Sigmoid colon (tissue), 7 donors: ENCODE data around the gene OAS3. TPM values are rescaled to one million over a fixed set of nuclear protein-coding genes. Genes with fewer than 3 reads are reported as not detected.

Experiments used
- DNase-seq: peaks from one replicate; pipeline ENCODE4 v3.0.0-alpha.2; 2019
- H3K27ac ChIP-seq, 4 donors: fragments of 200-600 bp; sonication (generic); one replicate each; pipeline ENCODE4 v1.5.1; 2016 to 2019; ENCODE audit warnings: mild to moderate bottlenecking in 1 of 4
- H3K27me3 ChIP-seq, 3 donors: fragments of 200-600 bp; sonication (generic); one replicate each; pipeline ENCODE4 v1.5.1; 2019; ENCODE audit warnings: mild to moderate bottlenecking in 1 of 3
- H3K36me3 ChIP-seq, 4 donors: fragments of 200-600 bp; sonication (generic); one replicate each; pipeline ENCODE4 v1.5.1; 2016 to 2019
- H3K4me1 ChIP-seq, 4 donors: fragments of 200-600 bp; sonication (generic); one replicate each; pipeline ENCODE4 v1.5.1; 2017 to 2019
- H3K4me3 ChIP-seq, 4 donors: fragments of 200-600 bp; sonication (generic); one replicate each; pipeline ENCODE4 v1.5.1; 2017 to 2019; ENCODE audit warnings: mild to moderate bottlenecking in 2 of 4, moderate library complexity in 1 of 4
- H3K9me3 ChIP-seq, 4 donors: fragments of 200-600 bp in 3 of 4; sonication (generic) in 3 of 4; one replicate each; pipeline versions ENCODE4 v1.5.1 to v1.6.1; 2013 to 2019
- CTCF ChIP-seq, 4 experiments: fragments of 450-650 bp in 3 of 4; fragments of 200-600 bp in 1 of 4; IDR thresholded peaks; one replicate each; pipeline ENCODE4 v1.5.1; 2016 to 2019; ENCODE audit warnings: antibody characterized with exemption in 4 of 4, mild to moderate bottlenecking in 3 of 4, moderate library complexity in 2 of 4
- EP300 ChIP-seq, 4 donors: sonication (generic); formaldehyde crosslinking; IDR thresholded peaks; one replicate each; pipeline ENCODE4 v1.6.1; 2017; ENCODE audit warnings: antibody characterized with exemption in 4 of 4
- POLR2A ChIP-seq, 2 donors: fragments of 450-650 bp; IDR thresholded peaks; one replicate each; pipeline ENCODE4 v1.6.1; 2016; ENCODE audit warnings: antibody characterized with exemption in 2 of 2, mild to moderate bottlenecking in 2 of 2, moderate library complexity in 2 of 2
- POLR2AphosphoS5 ChIP-seq, 4 donors: sonication (generic); formaldehyde crosslinking; IDR thresholded peaks; one replicate each; pipeline ENCODE4 v1.6.1; 2017; ENCODE audit warnings: antibody characterized with exemption in 4 of 4
- WGBS, 2 donors: extraction: QIAGEN DNeasy Blood & Tissue Kit; methylation state at CpG; one replicate each; pipeline ENCODE4 v1.1.7; 2013; 5-methylcytosine and 5-hydroxymethylcytosine counted together
- intact Hi-C: fragments of 100-400 bp; cut with DNase I; formaldehyde crosslinking; loops from one replicate; pipeline ENCODE4 v1.15.1; 2023
- polyA plus RNA-seq, 3 donors: library from polyadenylated mRNA; stranded (reverse); fragments of 200-250 nt; gene quantifications; one replicate each; pipeline ENCODE4 v1.2.3, GENCODE V29; 2013
- total RNA-seq, 4 donors: library from RNA; depleted of rRNA; stranded (reverse); fragments of >200 nt; gene quantifications; one replicate each; pipeline ENCODE4 v1.1.0, GENCODE V29; 2016
- donor health status: healthy with polysubstance abuse.
- donor health status: Bipolar disorder and iron deficiency.
- donor health status: healthy.

OAS3 gene
- total and polyA plus RNA-seq, 7 donors: 1.8 to 37.0 (median 6.1) TPM

GRCh38 chr12:112894128-112894527, 44.1 kb upstream of the OAS3 start:
- Histone ChIP-seq H3K27ac (no peak overlapping the region), H3K4me3 (no peak overlapping the region), H3K36me3 (no peaks in the 10 kb centered on the region), H3K27me3 (peaks cover 0 to 4% (median 0%) of the 10 kb centered on the region in 3 donors), H3K4me1 (no peaks in the 10 kb centered on the region), H3K9me3 (no peaks in the 10 kb centered on the region)
- TF ChIP-seq POLR2A (IDR thresholded peaks at IDR 0.05) (no peak), EP300 (IDR thresholded peaks at IDR 0.05) (no peak), CTCF (IDR thresholded peaks at IDR 0.05) (no peak), POLR2AphosphoS5 (IDR thresholded peaks at IDR 0.05) (no peak)
- DNase-seq: no peak
- intact Hi-C loops: no loop called here

- intact Hi-C loops: no loop called here
- WGBS, 2 donors: 89 to 94% methylated on average over 6 of the region's 6 CpGs
Observed at GRCh38 chr12:112898380-112898779, 39.9 kb upstream of the OAS3 start.

GRCh38 chr12:112900298-112901145, 37.8 kb upstream of the OAS3 start:
- H3K9me3 ChIP-seq: no peaks in the 10 kb centered on the region
- 66 to 82% methylated on average over 11 of the region's 11 CpGs for WGBS, 2 donors
- peaks cover 0 to 3% (median 0%) of the 10 kb centered on the region in 4 donors for H3K4me1 ChIP-seq
- no peak overlapping the region for H3K27ac ChIP-seq
- intact Hi-C loops: loop anchor here (10.0 kb wide), 1 partner anchor 104 kb away; no protein-coding TSS in a partner anchor
- peaks cover 0 to 4% (median 0%) of the 10 kb centered on the region in 3 donors for H3K27me3 ChIP-seq
- TF ChIP-seq POLR2A (IDR thresholded peaks at IDR 0.05) (no peak), EP300 (IDR thresholded peaks at IDR 0.05) (no peak), POLR2AphosphoS5 (IDR thresholded peaks at IDR 0.05) (no peak), CTCF (IDR thresholded peaks at IDR 0.05) (peak in 3 of 4 experiments; percentile 50 to 55 (median 53))
- DNase-seq: no peak
- H3K4me3 ChIP-seq: no peak overlapping the region
- no peaks in the 10 kb centered on the region for H3K36me3 ChIP-seq

More at GRCh38 chr12:112898380-112898779, 39.9 kb upstream of the OAS3 start:
- Histone ChIP-seq H3K27ac (no peak overlapping the region), H3K36me3 (no peaks in the 10 kb centered on the region), H3K4me1 (no peaks in the 10 kb centered on the region), H3K9me3 (no peaks in the 10 kb centered on the region), H3K4me3 (no peak overlapping the region), H3K27me3 (peaks cover 0 to 4% (median 0%) of the 10 kb centered on the region in 3 donors)
- TF ChIP-seq POLR2AphosphoS5 (IDR thresholded peaks at IDR 0.05) (no peak), EP300 (IDR thresholded peaks at IDR 0.05) (no peak), POLR2A (IDR thresholded peaks at IDR 0.05) (no peak), CTCF (IDR thresholded peaks at IDR 0.05) (no peak)
- no peak for DNase-seq

- TF ChIP-seq CTCF (IDR thresholded peaks at IDR 0.05) (no peak), POLR2AphosphoS5 (IDR thresholded peaks at IDR 0.05) (no peak)
- Histone ChIP-seq H3K27ac (no peak overlapping the region), H3K9me3 (no peaks in the 10 kb centered on the region), H3K36me3 (no peaks in the 10 kb centered on the region), H3K4me1 (peaks cover 0 to 11% (median 5%) of the 10 kb centered on the region in 4 donors), H3K4me3 (no peak overlapping the region), H3K27me3 (peaks cover 0 to 4% (median 0%) of the 10 kb centered on the region in 3 donors)
- 26 to 80% methylated on average over 2 of the region's 2 CpGs for WGBS, 2 donors
- DNase-seq: no peak
- intact Hi-C loops: loop anchor here (10.0 kb wide), 1 partner anchor 104 kb away; no protein-coding TSS in a partner anchor
Observed at GRCh38 chr12:112901271-112901670, 37.0 kb upstream of the OAS3 start.
